ENCODE data around the gene CUL4A.

The CUL4A gene

DNA sequence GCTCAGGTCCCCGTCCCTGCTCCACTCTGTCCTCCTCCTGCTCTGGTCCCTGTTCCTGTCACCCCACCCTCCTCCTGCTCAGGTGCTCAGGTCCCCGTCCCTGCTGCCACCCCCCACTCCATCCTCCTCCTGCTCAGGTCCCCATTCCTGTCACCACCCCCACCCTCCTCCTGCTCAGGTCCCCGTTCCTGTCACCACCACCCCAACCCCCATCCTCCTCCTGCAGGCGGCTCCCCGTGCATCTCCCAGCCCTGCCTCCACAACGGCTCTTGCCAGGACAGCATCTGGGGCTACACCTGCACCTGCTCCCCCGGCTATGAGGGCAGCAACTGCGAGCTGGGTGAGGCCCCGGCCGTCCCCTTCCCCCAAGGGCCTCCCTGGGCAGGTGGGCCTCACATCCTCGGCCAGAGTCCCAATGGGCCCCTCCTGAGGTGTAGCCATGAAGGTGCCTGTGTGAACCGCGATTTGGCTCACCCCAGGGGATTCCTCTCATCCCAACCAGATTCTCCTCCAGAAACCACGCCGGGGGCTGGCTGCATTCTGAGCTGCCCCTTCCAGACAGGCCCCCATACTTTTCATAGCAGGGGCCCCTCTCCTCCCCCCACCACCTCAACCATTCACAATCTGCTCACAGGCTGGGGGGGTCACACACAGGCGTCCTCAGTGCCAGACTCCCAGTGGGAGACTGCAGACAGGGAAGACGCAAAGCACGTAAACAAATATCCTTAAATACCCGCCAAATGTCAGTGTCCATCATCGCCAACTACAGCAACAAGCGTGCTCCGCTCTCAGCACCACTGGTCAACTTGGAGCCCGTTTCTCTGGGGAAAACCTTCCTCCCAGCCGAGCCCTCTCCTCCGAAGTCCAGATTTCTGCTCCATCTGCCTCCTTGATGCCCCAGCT, 46.4 kb upstream of the CUL4A start:
- peaks cover 10% of the 10 kb centered on the region for H3K4me1 ChIP-seq (ENCODE audit: low read length)
- H3K79me2 ChIP-seq (ENCODE audit: low read length): no peaks in the 10 kb centered on the region
- no peaks in the 10 kb centered on the region; the same call in 1 of the 2 replicates for H4K20me1 ChIP-seq (ENCODE audit: insufficient read depth, low read length)
- H3K4me2 ChIP-seq (ENCODE audit: low read length): peak overlapping the region; percentile 26
- no peak overlapping the region for H2AFZ ChIP-seq (ENCODE audit: low read depth, low read length)
- no peak for TF ChIP-seq EZH2phosphoT487 (IDR thresholded peaks at IDR 0.05; ENCODE audit: low read depth)
- TF ChIP-seq, protein P1, sequence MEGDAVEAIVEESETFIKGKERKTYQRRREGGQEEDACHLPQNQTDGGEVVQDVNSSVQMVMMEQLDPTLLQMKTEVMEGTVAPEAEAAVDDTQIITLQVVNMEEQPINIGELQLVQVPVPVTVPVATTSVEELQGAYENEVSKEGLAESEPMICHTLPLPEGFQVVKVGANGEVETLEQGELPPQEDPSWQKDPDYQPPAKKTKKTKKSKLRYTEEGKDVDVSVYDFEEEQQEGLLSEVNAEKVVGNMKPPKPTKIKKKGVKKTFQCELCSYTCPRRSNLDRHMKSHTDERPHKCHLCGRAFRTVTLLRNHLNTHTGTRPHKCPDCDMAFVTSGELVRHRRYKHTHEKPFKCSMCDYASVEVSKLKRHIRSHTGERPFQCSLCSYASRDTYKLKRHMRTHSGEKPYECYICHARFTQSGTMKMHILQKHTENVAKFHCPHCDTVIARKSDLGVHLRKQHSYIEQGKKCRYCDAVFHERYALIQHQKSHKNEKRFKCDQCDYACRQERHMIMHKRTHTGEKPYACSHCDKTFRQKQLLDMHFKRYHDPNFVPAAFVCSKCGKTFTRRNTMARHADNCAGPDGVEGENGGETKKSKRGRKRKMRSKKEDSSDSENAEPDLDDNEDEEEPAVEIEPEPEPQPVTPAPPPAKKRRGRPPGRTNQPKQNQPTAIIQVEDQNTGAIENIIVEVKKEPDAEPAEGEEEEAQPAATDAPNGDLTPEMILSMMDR (IDR thresholded peaks at IDR 0.05; ENCODE audit: low read depth, low read length): no peak
- no peak overlapping the region for H3K9ac ChIP-seq (ENCODE audit: low read length)
- no peak overlapping the region for H3K4me3 ChIP-seq (ENCODE audit: low read length)
- no peaks in the 10 kb centered on the region for H3K9me3 ChIP-seq (ENCODE audit: insufficient read depth, low read length)
- no peak overlapping the region for H3K27ac ChIP-seq (ENCODE audit: low read length)
- no peaks in the 10 kb centered on the region for H3K36me3 ChIP-seq (replicated peaks; ENCODE audit: low read depth, low read length)
- H3K27me3 ChIP-seq (ENCODE audit: low read depth, low read length): peaks cover 6% of the 10 kb centered on the region; the same call in 1 of the 2 replicates

DNA sequence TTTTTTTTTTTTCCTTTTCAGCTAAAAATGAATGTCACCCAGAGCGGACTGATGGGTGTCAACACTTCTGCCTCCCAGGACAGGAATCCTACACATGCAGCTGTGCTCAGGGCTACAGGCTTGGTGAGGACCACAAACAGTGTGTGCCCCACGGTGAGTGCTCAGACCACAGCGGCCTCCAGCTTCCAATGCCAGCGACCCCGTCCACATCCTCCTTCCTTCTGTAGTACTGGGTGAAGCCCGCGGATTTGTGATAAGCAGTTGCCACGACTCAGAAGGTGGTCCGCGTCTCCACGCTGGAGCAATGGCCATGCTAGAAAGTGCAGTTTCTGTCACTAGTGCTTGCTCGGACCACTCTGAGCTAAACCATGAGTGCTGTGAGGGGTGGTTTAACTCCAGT, 44.9 kb upstream of the CUL4A start:
- H3K4me2 ChIP-seq (ENCODE audit: low read length): no peak overlapping the region
- no peaks in the 10 kb centered on the region for H3K79me2 ChIP-seq (ENCODE audit: low read length)
- H3K27me3 ChIP-seq (ENCODE audit: low read depth, low read length): peaks cover 6% of the 10 kb centered on the region; the same call in 1 of the 2 replicates
- no peaks in the 10 kb centered on the region; the same call in 1 of the 2 replicates for H4K20me1 ChIP-seq (ENCODE audit: insufficient read depth, low read length)
- peaks cover 10% of the 10 kb centered on the region for H3K4me1 ChIP-seq (ENCODE audit: low read length)
- no peak overlapping the region for H2AFZ ChIP-seq (ENCODE audit: low read depth, low read length)
- TF ChIP-seq, protein P1 (IDR thresholded peaks at IDR 0.05; ENCODE audit: low read depth, low read length): no peak
- no peak for TF ChIP-seq EZH2phosphoT487 (IDR thresholded peaks at IDR 0.05; ENCODE audit: low read depth)
- H3K9ac ChIP-seq (ENCODE audit: low read length): no peak overlapping the region
- H3K27ac ChIP-seq (ENCODE audit: low read length): no peak overlapping the region
- H3K9me3 ChIP-seq (ENCODE audit: insufficient read depth, low read length): no peaks in the 10 kb centered on the region
- no peak overlapping the region for H3K4me3 ChIP-seq (ENCODE audit: low read length)
- peaks cover 7% of the 10 kb centered on the region for H3K36me3 ChIP-seq (replicated peaks; ENCODE audit: low read depth, low read length)

DNA sequence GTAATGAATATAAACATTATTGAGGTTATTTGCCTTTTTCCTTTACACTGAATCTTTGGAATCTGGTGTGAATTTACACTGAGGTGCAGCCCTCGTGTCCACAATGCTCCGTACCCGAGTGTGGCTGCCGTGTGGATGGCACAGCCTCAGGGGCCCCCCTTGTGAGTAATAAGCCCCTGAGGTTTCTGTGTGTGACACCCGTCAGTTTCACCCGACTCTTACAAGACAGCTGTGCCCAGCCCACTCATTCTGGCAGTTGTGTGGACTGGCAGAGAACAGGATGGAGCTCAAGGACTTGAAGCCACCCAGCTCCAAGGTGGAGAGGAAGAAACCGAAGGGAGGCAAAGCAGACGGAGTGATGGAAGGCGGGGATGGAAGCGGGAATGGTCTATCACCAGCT, 43.1 kb upstream of the CUL4A start:
- H3K4me2 ChIP-seq (ENCODE audit: low read length): no peak overlapping the region
- peaks cover 16% of the 10 kb centered on the region for H3K36me3 ChIP-seq (replicated peaks; ENCODE audit: low read depth, low read length)
- H3K4me1 ChIP-seq (ENCODE audit: low read length): peaks cover 10% of the 10 kb centered on the region
- H3K27ac ChIP-seq (ENCODE audit: low read length): no peak overlapping the region
- no peaks in the 10 kb centered on the region for H3K79me2 ChIP-seq (ENCODE audit: low read length)
- no peak overlapping the region for H3K9ac ChIP-seq (ENCODE audit: low read length)
- TF ChIP-seq, protein P1 (IDR thresholded peaks at IDR 0.05; ENCODE audit: low read depth, low read length): no peak
- TF ChIP-seq EZH2phosphoT487 (IDR thresholded peaks at IDR 0.05; ENCODE audit: low read depth): no peak
- no peaks in the 10 kb centered on the region for H3K9me3 ChIP-seq (ENCODE audit: insufficient read depth, low read length)
- peaks cover 3% of the 10 kb centered on the region; the same call in 1 of the 2 replicates for H3K27me3 ChIP-seq (ENCODE audit: low read depth, low read length)
- H2AFZ ChIP-seq (ENCODE audit: low read depth, low read length): no peak overlapping the region
- no peak overlapping the region for H3K4me3 ChIP-seq (ENCODE audit: low read length)
- no peaks in the 10 kb centered on the region; the same call in 1 of the 2 replicates for H4K20me1 ChIP-seq (ENCODE audit: insufficient read depth, low read length)

DNA sequence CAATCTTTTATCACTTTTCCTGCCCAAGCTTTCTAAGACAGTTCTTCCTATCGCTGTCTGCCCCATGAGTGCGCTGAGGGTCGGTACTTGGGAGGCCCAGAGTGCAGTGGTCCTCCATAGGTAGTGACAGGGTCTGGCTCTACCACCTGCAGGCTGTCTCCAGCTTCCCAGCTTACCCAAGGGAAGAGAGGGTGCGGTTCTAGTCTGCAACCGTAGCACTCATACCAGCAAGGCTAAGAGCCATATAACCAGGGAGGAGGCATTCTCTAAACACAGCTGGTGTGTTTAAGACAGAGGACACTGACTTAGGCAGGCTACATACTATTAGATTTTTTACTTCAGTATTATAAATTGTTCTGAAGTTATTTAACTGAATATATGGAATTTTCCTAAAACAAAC, 42.7 kb upstream of the CUL4A start:
- peaks cover 20% of the 10 kb centered on the region for H3K36me3 ChIP-seq (replicated peaks; ENCODE audit: low read depth, low read length)
- no peaks in the 10 kb centered on the region; the same call in 1 of the 2 replicates for H3K27me3 ChIP-seq (ENCODE audit: low read depth, low read length)
- H2AFZ ChIP-seq (ENCODE audit: low read depth, low read length): no peak overlapping the region
- peaks cover 6% of the 10 kb centered on the region for H3K4me1 ChIP-seq (ENCODE audit: low read length)
- H3K9ac ChIP-seq (ENCODE audit: low read length): no peak overlapping the region
- no peaks in the 10 kb centered on the region; the same call in 1 of the 2 replicates for H4K20me1 ChIP-seq (ENCODE audit: insufficient read depth, low read length)
- no peak overlapping the region for H3K27ac ChIP-seq (ENCODE audit: low read length)
- H3K4me2 ChIP-seq (ENCODE audit: low read length): no peak overlapping the region
- no peaks in the 10 kb centered on the region for H3K79me2 ChIP-seq (ENCODE audit: low read length)
- H3K9me3 ChIP-seq (ENCODE audit: insufficient read depth, low read length): no peaks in the 10 kb centered on the region
- TF ChIP-seq EZH2phosphoT487 (IDR thresholded peaks at IDR 0.05; ENCODE audit: low read depth): no peak
- TF ChIP-seq, protein P1 (IDR thresholded peaks at IDR 0.05; ENCODE audit: low read depth, low read length): no peak
- H3K4me3 ChIP-seq (ENCODE audit: low read length): no peak overlapping the region

Measured in OCI-LY3 (cell line).